Erythroblast (primary cell): ENCODE results near the gene LGALSL.

Experiments used
- GATA1 ChIP-seq: IDR thresholded peaks from 2 replicates; pipeline ENCODE4 v1.6.1; 2011; ENCODE audit warnings: low read depth, mild to moderate bottlenecking, control low read depth, low read length, moderate library complexity
- POLR2A ChIP-seq: IDR thresholded peaks from 2 replicates; pipeline ENCODE4 v1.6.1; 2011; ENCODE audit warnings: mild to moderate bottlenecking, low read length

- TF ChIP-seq POLR2A (no peak), GATA1 (no peak)
Observed at GRCh38 chr2:64422466-64422865, 31.5 kb upstream of the LGALSL start.
